ENCODE measurements around the gene JAK2. TPM values are rescaled to one million over a fixed set of nuclear protein-coding genes. Genes with fewer than 3 reads are reported as not detected.

The JAK2 gene
- total RNA-seq, 2 experiments from 2014 or later, result 28.4 to 29.0 TPM

DNA sequence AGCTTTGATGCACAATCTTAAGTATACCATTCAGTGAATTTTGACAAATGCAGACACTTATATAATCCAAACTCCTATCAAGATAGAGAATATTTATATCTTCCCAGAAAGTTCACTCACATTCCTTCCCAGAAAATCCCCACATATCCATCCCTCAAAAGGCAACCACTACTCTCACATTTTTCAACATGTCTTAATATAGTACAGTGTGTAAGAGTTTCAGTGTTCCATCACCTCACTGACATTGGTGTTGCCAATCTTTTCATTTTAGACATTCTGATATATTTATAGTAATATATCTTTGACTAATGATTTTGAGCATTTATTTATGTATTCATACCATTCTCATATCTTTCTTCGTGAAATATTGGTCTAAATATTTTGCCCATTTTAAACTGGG lies 38.1 kb upstream of the JAK2 start:
- H3K36me3 Mint-ChIP-seq (ENCODE audit: low read depth), result peaks cover 7% of the 10 kb centered on the region
- no peaks in the 10 kb centered on the region for H3K27me3 Mint-ChIP-seq
- peaks cover 32% of the 10 kb centered on the region for H3K4me1 Mint-ChIP-seq (ENCODE audit: low read depth)
- no peak overlapping the region for H3K4me3 Mint-ChIP-seq
- TF ChIP-seq, protein P1, sequence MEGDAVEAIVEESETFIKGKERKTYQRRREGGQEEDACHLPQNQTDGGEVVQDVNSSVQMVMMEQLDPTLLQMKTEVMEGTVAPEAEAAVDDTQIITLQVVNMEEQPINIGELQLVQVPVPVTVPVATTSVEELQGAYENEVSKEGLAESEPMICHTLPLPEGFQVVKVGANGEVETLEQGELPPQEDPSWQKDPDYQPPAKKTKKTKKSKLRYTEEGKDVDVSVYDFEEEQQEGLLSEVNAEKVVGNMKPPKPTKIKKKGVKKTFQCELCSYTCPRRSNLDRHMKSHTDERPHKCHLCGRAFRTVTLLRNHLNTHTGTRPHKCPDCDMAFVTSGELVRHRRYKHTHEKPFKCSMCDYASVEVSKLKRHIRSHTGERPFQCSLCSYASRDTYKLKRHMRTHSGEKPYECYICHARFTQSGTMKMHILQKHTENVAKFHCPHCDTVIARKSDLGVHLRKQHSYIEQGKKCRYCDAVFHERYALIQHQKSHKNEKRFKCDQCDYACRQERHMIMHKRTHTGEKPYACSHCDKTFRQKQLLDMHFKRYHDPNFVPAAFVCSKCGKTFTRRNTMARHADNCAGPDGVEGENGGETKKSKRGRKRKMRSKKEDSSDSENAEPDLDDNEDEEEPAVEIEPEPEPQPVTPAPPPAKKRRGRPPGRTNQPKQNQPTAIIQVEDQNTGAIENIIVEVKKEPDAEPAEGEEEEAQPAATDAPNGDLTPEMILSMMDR (IDR thresholded peaks at IDR 0.05), result no peak
- H3K27ac Mint-ChIP-seq, result no peak overlapping the region
- peaks cover 2% of the 10 kb centered on the region for H3K9me3 Mint-ChIP-seq
- intact Hi-C loops (cut with micrococcal nuclease), result no loop called here
- ChIA-PET CTCF (interaction anchor here (2.1 kb wide), 1 partner anchor 41 kb away, joined by 8 read pairs; no protein-coding TSS in a partner anchor), POLR2A (interaction anchor here (0.7 to 0.9 kb wide), 2 partner anchors 12 to 24 kb away, joined by 3 read pairs; no protein-coding TSS in a partner anchor)
- ATAC-seq (no peak), DNase-seq (no peak)

DNA sequence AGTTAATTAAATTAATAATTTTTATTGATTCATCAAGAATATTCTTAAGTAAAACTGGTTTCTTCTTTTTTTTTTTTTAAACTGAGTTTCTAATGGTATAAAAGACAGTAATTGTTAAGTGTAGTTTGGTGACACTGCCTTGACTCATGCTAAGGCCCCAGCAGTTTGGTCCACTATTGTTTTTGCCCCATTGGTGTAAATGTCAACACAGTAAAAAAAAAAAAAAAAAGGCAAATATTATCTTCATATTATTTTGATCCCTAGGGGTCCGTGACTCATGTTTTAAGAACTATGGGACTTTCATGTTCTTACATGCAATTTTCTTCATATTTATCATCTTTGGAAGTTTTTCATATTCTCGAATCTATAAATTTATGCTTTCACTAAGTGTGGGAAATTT lies 29.2 kb upstream of the JAK2 start:
- Mint-ChIP-seq H3K36me3 (ENCODE audit: low read depth) (peaks cover 2% of the 10 kb centered on the region), H3K4me1 (ENCODE audit: low read depth) (peaks cover 1% of the 10 kb centered on the region), H3K27me3 (no peaks in the 10 kb centered on the region), H3K27ac (no peak overlapping the region), H3K4me3 (no peak overlapping the region), H3K9me3 (no peaks in the 10 kb centered on the region)
- POLR2A ChIA-PET, result no interaction called here
- intact Hi-C loops (cut with micrococcal nuclease), result no loop called here
- TF ChIP-seq, protein P1 (IDR thresholded peaks at IDR 0.05), result no peak
- CTCF ChIA-PET, result no interaction called here
- ATAC-seq, result no peak
- DNase-seq, result no peak

DNA sequence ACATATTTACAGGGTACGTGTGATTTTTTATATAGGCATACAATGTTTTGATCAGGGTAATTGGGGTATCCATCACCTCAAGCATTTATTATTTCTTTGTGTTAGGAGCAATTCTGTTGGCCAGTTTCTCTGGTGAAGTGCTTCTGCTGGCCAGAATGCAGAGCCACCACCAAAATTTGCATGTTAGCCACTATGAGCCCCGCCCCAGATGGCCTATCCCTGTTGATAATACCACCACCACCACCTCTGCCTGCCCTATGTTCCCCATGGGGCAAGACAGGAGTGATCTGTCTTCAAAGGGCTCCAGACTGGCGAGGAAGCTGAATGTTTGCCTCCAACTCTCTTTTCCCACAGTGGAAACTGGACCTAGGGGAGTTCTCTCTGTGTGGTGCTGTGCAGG lies 26.0 kb upstream of the JAK2 start:
- ATAC-seq (no peak), DNase-seq (no peak)
- Mint-ChIP-seq H3K4me3 (no peak overlapping the region), H3K4me1 (ENCODE audit: low read depth) (peaks cover 12% of the 10 kb centered on the region), H3K27me3 (no peaks in the 10 kb centered on the region), H3K9me3 (peaks cover 5% of the 10 kb centered on the region), H3K27ac (no peak overlapping the region), H3K36me3 (ENCODE audit: low read depth) (peaks cover 5% of the 10 kb centered on the region)
- intact Hi-C loops (cut with micrococcal nuclease), result no loop called here
- POLR2A ChIA-PET, result interaction anchor here (1.0 to 1.1 kb wide), 2 partner anchors 13 to 26 kb away, joined by 3 to 4 read pairs; partner anchors contain the start of gene JAK2
- TF ChIP-seq, protein P1 (IDR thresholded peaks at IDR 0.05), result no peak
- CTCF ChIA-PET, result interaction anchor here (1.6 kb wide), 1 partner anchor 19 kb away, joined by 3 read pairs; no protein-coding TSS in a partner anchor

DNA sequence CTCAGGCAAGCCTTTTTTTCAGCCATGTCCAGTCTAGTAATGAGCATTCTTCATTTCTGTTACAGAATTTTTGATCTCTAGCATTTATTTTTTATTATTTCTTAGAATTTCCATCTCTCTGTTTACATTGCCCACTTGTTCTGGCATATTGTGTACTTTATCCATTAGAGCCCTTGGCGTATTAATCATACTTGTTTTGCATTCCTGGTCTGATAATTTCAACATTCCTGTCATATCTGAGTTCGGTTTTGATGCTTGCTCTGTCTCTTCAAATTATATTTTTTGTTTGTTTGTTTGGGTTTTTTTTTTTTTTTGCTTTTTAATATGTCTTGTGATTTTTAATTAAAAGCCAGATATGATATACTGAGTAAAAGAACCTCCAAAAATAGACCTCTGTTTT lies 23.0 kb upstream of the JAK2 start:
- DNase-seq (no peak), ATAC-seq (no peak)
- peaks cover 10% of the 10 kb centered on the region for H3K9me3 Mint-ChIP-seq
- no peaks in the 10 kb centered on the region for H3K27me3 Mint-ChIP-seq
- intact Hi-C loops (cut with micrococcal nuclease), result no loop called here
- H3K36me3 Mint-ChIP-seq (ENCODE audit: low read depth), result peaks cover 8% of the 10 kb centered on the region
- H3K4me1 Mint-ChIP-seq (ENCODE audit: low read depth), result peaks cover 21% of the 10 kb centered on the region
- TF ChIP-seq, protein P1 (IDR thresholded peaks at IDR 0.05), result no peak
- POLR2A ChIA-PET, result no interaction called here
- no peak overlapping the region for H3K4me3 Mint-ChIP-seq
- no peak overlapping the region for H3K27ac Mint-ChIP-seq
- CTCF ChIA-PET, result no interaction called here

DNA sequence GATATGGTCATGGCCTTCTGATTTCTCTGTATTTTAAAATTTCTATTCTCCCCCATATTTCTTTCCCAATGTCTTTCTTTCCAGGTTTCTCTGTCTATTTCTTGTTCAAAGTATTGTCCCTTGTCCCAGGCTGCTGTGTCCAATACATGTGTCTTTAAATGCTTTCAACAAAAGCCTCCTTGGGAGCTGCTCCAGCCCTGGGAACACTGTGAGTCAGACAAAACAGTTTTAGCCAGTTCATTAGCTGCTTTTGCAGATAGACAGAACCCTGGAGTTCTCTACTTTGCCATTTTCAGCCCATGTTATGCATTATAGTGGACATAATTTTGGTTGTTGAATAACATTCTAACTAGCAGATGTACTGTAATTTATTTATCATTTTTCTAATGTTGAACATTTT lies 20.5 kb upstream of the JAK2 start:
- intact Hi-C loops (cut with micrococcal nuclease), result no loop called here
- Mint-ChIP-seq H3K27ac (no peak overlapping the region), H3K36me3 (ENCODE audit: low read depth) (peaks cover 8% of the 10 kb centered on the region), H3K4me3 (no peak overlapping the region), H3K4me1 (ENCODE audit: low read depth) (peaks cover 40% of the 10 kb centered on the region), H3K27me3 (no peaks in the 10 kb centered on the region), H3K9me3 (peaks cover 10% of the 10 kb centered on the region)
- ChIA-PET CTCF (interaction anchor here (0.9 to 1.2 kb wide), 2 partner anchors 18 to 201 kb away, joined by 4 to 5 read pairs; no protein-coding TSS in a partner anchor), POLR2A (no interaction called here)
- DNase-seq (no peak), ATAC-seq (no peak)
- TF ChIP-seq, protein P1 (IDR thresholded peaks at IDR 0.05), result no peak
